Tibial artery (tissue), 4 donors: ENCODE data around the gene CDC42BPA.
A peak's percentile ranks its signal among the peaks of the same experiment; 100 is the strongest.

ENCODE experiments used
- DNase-seq, 2 donors: peaks; one replicate each; pipeline ENCODE4 v3.0.0-alpha.2; 2019
- H3K27ac ChIP-seq, 2 donors: fragments of 200-600 bp; sonication (generic) in 1 of 2; 1 replicate in 1 of 2; 2 replicates in 1 of 2; pipeline ENCODE4 v1.5.1; 2018 to 2019; ENCODE audit warnings: mild to moderate bottlenecking in 1 of 2
- H3K27me3 ChIP-seq, 2 donors: fragments of 200-600 bp; sonication (generic) in 1 of 2; one replicate each; pipeline versions ENCODE4 v1.5.1 to v1.6.0; 2016 to 2019
- H3K36me3 ChIP-seq, 3 donors: fragments of 200-600 bp; sonication (generic) in 2 of 3; one replicate each; pipeline ENCODE4 v1.5.1; 2016 to 2019; ENCODE audit warnings: mild to moderate bottlenecking in 2 of 3
- H3K4me1 ChIP-seq, 4 donors: fragments of 200-600 bp; sonication (generic) in 2 of 4; 1 replicate in 3 of 4; 2 replicates in 1 of 4; pipeline ENCODE4 v1.5.1; 2016 to 2019
- H3K4me3 ChIP-seq, 2 donors: fragments of 200-600 bp; sonication (generic) in 1 of 2; 1 replicate in 1 of 2; 2 replicates in 1 of 2; pipeline ENCODE4 v1.5.1; 2018 to 2019; ENCODE audit warnings: mild to moderate bottlenecking in 2 of 2
- H3K9me3 ChIP-seq, 3 donors: fragments of 200-600 bp; sonication (generic) in 1 of 3; one replicate each; pipeline ENCODE4 v1.5.1; 2016 to 2019
- CTCF ChIP-seq, 2 experiments: fragments of 200-600 bp in 1 of 2; fragments of 450-650 bp in 1 of 2; IDR thresholded peaks; one replicate each; pipeline ENCODE4 v1.5.1; 2017 to 2019; ENCODE audit warnings: antibody characterized with exemption in 2 of 2, mild to moderate bottlenecking in 1 of 2, moderate library complexity in 1 of 2
- intact Hi-C: fragments of 100-400 bp; cut with DNase I; formaldehyde crosslinking; loops from one replicate; pipeline ENCODE4 v1.15.0; 2023; ENCODE audit warnings: low total_unique reads

The CDC42BPA gene

GRCh38 chr1:226971765-226972164 lies 346.5 kb downstream of the CDC42BPA start:
- peaks cover 0 to 36% (median 30%) of the 10 kb centered on the region in 4 donors for H3K4me1 ChIP-seq
- H3K4me3 ChIP-seq, result no peak overlapping the region
- H3K27me3 ChIP-seq, result no peaks in the 10 kb centered on the region
- H3K36me3 ChIP-seq, result peaks cover 3 to 20% (median 4%) of the 10 kb centered on the region in 3 donors
- peak overlapping the region in 1 of 2 donors; percentile 89 for H3K27ac ChIP-seq
- DNase-seq, result no peak
- H3K9me3 ChIP-seq, result no peaks in the 10 kb centered on the region
- no peak for TF ChIP-seq CTCF (IDR thresholded peaks at IDR 0.05)
- intact Hi-C loops, result no loop called here

GRCh38 chr1:226967665-226968064 lies 350.6 kb downstream of the CDC42BPA start:
- Histone ChIP-seq H3K4me3 (no peak overlapping the region), H3K27me3 (no peaks in the 10 kb centered on the region), H3K36me3 (peaks cover 15 to 59% (median 24%) of the 10 kb centered on the region in 3 donors), H3K4me1 (peaks cover 0 to 8% (median 2%) of the 10 kb centered on the region in 4 donors), H3K27ac (no peak overlapping the region), H3K9me3 (no peaks in the 10 kb centered on the region)
- no peak for TF ChIP-seq CTCF (IDR thresholded peaks at IDR 0.05)
- DNase-seq, result no peak
- intact Hi-C loops, result no loop called here

- Histone ChIP-seq H3K4me1 (peaks cover 0 to 4% (median 2%) of the 10 kb centered on the region in 4 donors), H3K9me3 (no peaks in the 10 kb centered on the region), H3K4me3 (no peak overlapping the region), H3K27ac (no peak overlapping the region), H3K27me3 (no peaks in the 10 kb centered on the region), H3K36me3 (peaks cover 13 to 69% (median 24%) of the 10 kb centered on the region in 3 donors)
- intact Hi-C loops, result no loop called here
- DNase-seq, result no peak
- TF ChIP-seq CTCF (IDR thresholded peaks at IDR 0.05), result no peak
These were observed 351.6 kb downstream of the CDC42BPA start for GRCh38 chr1:226966683-226967082.

- intact Hi-C loops, result no loop called here
- H3K27ac ChIP-seq, result no peak overlapping the region
- no peaks in the 10 kb centered on the region for H3K9me3 ChIP-seq
- H3K4me3 ChIP-seq, result no peak overlapping the region
- no peak for DNase-seq
- H3K36me3 ChIP-seq, result peaks cover 12 to 72% (median 24%) of the 10 kb centered on the region in 3 donors
- H3K27me3 ChIP-seq, result no peaks in the 10 kb centered on the region
- peaks cover 0 to 4% (median 2%) of the 10 kb centered on the region in 4 donors for H3K4me1 ChIP-seq
- no peak for TF ChIP-seq CTCF (IDR thresholded peaks at IDR 0.05)
These were observed 352.5 kb downstream of the CDC42BPA start for GRCh38 chr1:226965581-226966440.

- Histone ChIP-seq H3K4me3 (no peak overlapping the region), H3K4me1 (peaks cover 0 to 5% (median 2%) of the 10 kb centered on the region in 4 donors), H3K27me3 (no peaks in the 10 kb centered on the region), H3K27ac (peak overlapping the region in 1 of 2 donors; percentile 29), H3K9me3 (no peaks in the 10 kb centered on the region), H3K36me3 (peaks cover 12 to 66% (median 24%) of the 10 kb centered on the region in 3 donors)
- no peak for DNase-seq
- intact Hi-C loops, result no loop called here
- no peak for TF ChIP-seq CTCF (IDR thresholded peaks at IDR 0.05)
These were observed 353.4 kb downstream of the CDC42BPA start for GRCh38 chr1:226964611-226965486.
